Activated CD8-positive, alpha-beta memory T cell treated with anti-CD3 and anti-CD28 coated beads for 36 hours (primary cell): ENCODE data around the gene ESR2. TPM values are rescaled to one million over a fixed set of nuclear protein-coding genes. Genes with fewer than 3 reads are reported as not detected.

Experiments used
- CTCF ChIA-PET: fragments of 350-600 bp; sonication (Branson Sonifier 250); formaldehyde crosslinking; loops from one replicate; lab custom pipeline; 2021; ENCODE audit warnings: antibody characterized with exemption; lab: Charles Lee
- POLR2A ChIA-PET: fragments of 350-600 bp; sonication (Branson Sonifier 250); formaldehyde crosslinking; loops from one replicate; lab custom pipeline; 2021; ENCODE audit warnings: antibody characterized with exemption; lab: Charles Lee
- total RNA-seq, 2 experiments: library from RNA; stranded (reverse); gene quantifications; one replicate each; pipeline ENCODE4 v1.2.3, GENCODE V29; 2021

The ESR2 gene
- total RNA-seq, 2 experiments from 2014 or later, result 2.0 to 2.1 TPM

DNA sequence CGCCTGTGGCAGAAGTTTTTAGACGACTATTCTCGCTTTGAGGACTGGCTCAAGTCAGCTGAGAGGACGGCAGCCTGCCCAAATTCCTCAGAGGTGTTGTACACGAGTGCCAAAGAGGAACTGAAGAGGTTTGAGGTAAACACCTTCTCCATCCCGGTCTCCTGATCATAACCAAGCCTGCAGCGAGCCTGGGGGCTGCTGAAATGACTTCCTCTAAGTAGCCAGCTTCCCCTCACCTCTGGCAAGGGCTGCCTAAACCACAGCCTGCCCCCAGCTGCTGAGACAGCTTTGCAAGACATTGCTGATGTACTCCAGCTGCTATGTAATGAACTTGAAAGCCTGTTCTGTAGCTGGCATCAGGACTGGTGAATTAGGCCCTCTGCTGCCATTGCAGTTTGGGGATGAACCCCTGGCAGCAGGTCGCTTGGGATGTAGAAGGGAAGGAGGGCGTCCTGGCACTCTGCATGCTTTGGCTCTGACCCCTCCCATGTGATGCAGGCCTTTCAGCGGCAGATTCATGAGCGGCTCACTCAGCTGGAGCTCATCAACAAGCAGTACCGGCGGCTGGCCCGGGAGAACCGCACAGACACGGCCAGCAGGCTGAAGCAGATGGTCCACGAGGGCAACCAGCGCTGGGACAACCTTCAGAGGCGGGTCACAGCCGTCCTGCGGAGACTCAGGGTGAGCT, 84.6 kb downstream of the ESR2 start:
- POLR2A ChIA-PET, result no interaction called here
- CTCF ChIA-PET, result interaction anchor here (1.7 kb wide), 1 partner anchor 20 kb away, joined by 3 read pairs; no protein-coding TSS in a partner anchor

DNA sequence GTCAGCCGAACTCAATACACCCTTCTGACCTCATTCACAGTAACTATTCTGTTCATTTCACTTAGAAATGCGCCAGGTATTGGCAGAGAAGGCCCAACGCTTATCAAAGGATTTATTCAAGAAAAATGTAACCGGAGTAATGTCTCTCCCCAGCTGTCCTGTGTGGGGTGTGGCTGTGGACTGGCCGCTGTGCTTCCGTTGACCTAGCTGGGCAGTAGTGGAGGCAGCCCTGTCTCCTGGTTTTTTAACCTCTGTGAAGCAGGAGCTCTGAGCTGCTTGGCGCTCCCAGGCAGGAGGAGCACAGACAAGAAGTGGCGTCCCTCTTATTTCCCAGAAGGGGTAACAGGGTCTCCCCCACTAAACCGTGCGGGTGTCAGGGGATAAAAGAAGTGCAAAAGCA, 85.2 kb downstream of the ESR2 start:
- ChIA-PET POLR2A (interaction anchor here (0.5 kb wide), 1 partner anchor 109 kb away, joined by 8 read pairs; no protein-coding TSS in a partner anchor), CTCF (interaction anchor here (1.7 kb wide), 1 partner anchor 19 kb away, joined by 3 read pairs; no protein-coding TSS in a partner anchor)

DNA sequence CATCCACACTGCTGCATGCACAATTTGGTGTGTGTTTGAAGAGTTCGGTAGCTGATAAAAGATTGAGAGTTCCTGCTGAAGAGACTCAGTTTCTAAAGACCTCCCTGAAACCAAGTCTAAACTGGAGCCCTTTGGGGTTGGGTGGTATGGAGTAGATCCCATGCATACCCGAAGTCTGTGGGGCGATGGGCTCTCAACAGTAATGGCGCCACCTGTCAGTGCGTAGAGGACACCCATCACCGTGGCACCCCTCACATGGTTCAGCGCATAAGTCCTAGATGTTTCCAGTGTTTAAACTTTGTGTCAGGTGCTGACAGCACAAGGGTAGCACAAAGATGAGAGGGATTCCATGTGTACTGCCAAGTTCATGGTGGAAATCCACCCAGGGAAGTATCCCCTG, 85.9 kb downstream of the ESR2 start:
- CTCF ChIA-PET, result interaction anchor here (1.7 kb wide), 1 partner anchor 19 kb away, joined by 3 read pairs; no protein-coding TSS in a partner anchor

DNA sequence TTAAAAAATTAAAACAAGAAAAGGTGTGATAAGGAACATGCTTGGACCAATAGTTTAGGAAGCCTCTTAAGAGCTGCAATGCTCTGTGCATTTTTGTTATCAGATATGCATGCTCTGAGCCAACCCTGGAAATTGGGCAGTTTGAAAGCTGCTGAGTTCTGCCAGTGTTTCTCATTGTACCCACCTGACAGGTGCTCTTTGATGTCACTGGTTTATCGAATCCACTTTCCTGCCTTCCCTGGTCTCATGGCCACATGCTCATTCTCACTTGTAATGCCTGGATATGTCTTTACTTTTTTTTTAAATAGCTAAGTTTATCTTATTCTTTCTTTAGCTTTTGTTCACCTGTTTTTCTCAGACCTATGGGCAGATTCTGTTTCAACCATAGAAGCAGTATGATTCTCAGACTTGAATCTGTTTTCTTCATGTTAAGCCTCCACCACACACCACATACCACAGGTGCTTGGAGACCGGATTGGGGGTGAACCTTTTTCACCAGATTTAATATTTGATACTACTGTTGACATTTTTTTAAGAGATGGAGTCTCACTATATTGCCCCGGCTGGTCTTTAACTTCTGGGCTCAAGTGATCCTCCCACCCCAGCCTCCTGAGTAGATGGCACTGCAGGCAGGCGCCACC, 90.7 kb downstream of the ESR2 start:
- ChIA-PET POLR2A (no interaction called here), CTCF (no interaction called here)

More for the DNA sequence above, 85.9 kb downstream of the ESR2 start:
- POLR2A ChIA-PET, result interaction anchor here (0.5 kb wide), 1 partner anchor 110 kb away, joined by 8 read pairs; no protein-coding TSS in a partner anchor

DNA sequence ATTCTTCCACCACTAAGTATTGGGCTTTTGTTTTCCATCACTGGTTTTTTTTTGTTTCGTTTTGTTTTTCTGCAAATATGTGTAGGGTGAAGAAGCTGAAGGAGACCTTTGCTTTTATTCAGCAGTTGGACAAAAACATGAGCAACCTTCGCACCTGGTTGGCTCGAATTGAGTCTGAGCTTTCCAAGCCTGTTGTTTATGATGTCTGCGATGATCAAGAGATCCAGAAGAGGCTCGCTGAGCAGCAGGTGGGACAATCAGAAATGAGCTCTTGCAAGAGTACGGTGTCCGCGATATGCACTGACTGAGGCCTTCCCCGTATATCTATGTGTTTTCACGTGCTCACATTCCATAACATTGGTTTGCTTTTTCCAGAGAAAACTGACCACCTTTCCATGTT, 91.5 kb downstream of the ESR2 start:
- ChIA-PET CTCF (no interaction called here), POLR2A (no interaction called here)

DNA sequence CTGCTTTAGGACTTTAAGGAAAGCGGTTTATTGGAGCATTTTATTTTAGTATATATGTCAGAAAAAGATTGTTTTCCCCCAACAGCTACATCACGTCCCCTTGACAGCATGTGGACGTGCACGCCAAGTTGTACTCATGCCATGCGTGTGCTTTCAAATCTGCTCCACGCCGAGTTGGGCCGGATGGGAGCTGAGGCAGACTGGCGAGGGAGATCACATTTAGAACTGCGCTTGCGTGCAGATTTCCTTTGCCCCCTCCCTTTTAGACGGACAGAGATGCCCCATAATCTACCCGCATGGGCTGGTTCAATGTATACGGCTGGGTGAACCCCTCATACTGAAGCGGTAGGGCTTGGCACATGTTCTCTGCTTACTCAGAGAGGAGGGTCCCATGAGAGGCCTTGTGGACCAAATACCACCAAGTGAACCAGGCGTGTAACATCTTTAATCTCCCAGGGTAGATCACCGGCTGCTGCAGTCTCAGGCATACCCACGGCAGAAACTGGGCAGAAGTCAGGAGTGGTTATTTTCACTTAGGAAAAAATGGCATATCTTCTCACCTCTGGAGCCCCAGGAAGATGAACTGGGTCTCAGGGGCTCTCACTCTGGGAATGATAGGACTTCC, 92.1 kb downstream of the ESR2 start:
- ChIA-PET CTCF (no interaction called here), POLR2A (no interaction called here)

DNA sequence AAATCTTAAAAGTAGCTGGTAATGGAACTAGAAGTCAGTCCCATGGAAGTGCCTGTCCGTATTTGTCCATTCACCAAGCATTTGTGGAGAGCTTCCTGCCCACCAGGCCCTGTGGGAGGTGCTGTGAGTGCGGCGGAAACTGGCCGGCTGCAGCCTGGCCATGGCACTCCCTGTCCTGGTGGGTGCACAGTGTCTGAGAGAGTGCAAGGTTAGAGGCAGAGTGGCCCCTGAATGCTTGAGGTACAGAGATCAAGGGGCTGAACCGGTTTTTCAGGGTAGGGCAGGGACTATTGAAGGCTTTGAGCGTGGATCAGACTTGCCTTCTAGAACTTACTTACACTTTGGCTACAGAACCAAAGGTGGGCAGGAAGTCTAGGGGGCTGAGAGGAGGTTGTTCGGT, 92.9 kb downstream of the ESR2 start:
- CTCF ChIA-PET, result no interaction called here
- POLR2A ChIA-PET, result no interaction called here

GRCh38 chr14:64200170-64200569, 94.0 kb downstream of the ESR2 start:
- CTCF ChIA-PET, result interaction anchor here (0.6 kb wide), 1 partner anchor 943 kb away, joined by 4 read pairs; no protein-coding TSS in a partner anchor
- POLR2A ChIA-PET, result no interaction called here

DNA sequence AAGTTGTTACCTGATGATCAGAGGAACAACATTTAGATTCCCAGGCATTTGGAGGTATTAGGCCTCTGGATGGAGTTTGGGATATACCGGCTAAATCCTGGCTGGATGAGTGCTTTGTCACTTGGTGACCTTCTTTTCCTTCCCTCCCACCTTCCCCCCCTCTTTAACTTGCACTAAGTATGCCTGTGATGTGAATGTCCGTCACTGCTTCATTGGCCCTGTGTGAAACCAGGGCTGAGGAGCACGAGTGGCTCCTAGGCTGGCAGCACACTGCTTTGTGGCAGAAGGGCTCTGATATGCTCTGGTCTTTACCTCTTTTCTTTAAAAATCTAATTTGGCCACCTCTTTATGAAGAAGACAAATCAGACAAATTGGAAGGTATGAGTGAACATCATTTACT, 95.7 kb downstream of the ESR2 start:
- ChIA-PET POLR2A (no interaction called here), CTCF (interaction anchor here (0.6 kb wide), 1 partner anchor 778 kb away, joined by 3 read pairs; no protein-coding TSS in a partner anchor)

- CTCF ChIA-PET, result no interaction called here
Observed at GRCh38 chr14:64197996-64198395, 96.2 kb downstream of the ESR2 start.

DNA sequence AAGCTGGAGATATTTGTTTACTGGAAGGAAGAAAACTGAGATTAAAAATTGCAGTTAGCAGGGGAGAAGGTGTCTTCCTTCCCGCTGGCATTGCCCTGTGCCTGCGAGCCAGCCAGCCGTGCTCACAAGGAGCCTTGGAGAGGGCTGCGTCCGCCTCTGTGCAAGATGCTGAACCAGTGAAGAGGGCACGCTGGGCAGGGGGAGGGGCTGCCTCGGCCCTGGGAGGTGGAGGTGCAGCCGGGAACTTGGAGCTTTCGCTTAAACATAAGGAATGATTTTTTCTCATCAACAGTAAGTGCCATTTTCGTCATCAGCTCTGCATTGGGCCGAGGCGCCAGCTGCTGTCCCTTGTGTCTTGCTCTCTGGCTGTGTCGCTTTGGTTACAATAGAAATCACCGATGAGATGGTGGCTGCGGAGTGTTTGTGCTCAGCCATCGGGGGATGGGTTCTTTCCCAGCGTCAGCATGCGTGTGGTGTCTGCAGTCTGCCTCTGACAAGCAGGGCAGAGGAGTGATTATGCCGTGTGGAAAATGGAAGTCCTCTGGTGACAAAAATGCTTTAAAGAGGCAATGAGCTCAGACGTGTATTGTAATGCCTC, 97.3 kb downstream of the ESR2 start:
- CTCF ChIA-PET, result no interaction called here
- POLR2A ChIA-PET, result no interaction called here

More at GRCh38 chr14:64197996-64198395, 96.2 kb downstream of the ESR2 start:
- POLR2A ChIA-PET, result no interaction called here

DNA sequence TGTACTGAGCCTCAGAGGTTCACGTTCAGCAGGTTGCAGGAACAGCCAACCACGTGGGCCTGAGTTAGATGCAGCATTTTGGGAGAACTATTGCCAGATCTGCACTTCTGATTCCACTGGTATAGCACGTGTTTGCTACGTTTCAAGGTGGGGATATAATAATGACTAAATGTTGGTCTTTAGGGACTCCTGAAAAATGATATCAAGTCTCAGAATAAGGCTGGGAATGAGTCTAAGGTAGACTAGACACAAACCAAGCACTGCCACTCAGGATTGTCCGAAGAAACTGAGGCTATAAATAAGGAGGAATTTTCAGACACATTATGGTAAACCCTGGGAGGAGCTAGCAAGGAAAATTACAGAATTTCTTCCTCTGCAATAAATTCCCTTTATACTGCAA, 98.1 kb downstream of the ESR2 start:
- CTCF ChIA-PET, result no interaction called here
- POLR2A ChIA-PET, result no interaction called here

- ChIA-PET CTCF (no interaction called here), POLR2A (no interaction called here)
Observed at GRCh38 chr14:64195199-64195598, 99.0 kb downstream of the ESR2 start.

GRCh38 chr14:64194404-64194803, 99.8 kb downstream of the ESR2 start:
- POLR2A ChIA-PET, result no interaction called here
- CTCF ChIA-PET, result no interaction called here

GRCh38 chr14:64193821-64194220, 100.3 kb downstream of the ESR2 start:
- ChIA-PET POLR2A (no interaction called here), CTCF (no interaction called here)

DNA sequence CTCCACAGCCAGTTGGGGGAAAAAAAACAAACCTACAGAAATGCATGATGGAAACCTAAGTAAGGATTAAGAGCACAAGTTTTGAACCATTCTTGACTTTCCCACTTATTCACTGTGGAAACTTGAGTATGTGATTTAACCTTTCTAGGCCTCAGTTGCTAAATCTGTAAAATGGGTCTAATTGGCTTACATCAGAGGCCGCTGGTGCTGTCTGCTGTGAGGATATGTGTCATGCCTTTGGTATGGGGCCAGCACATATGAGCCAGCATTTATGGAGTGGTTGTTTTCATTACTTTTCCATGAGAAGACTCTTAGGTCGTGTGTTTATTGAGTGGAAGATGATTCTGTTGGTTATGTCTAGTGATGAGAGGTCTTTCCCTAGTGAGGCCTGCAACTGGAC, 102.4 kb downstream of the ESR2 start:
- ChIA-PET CTCF (no interaction called here), POLR2A (no interaction called here)

DNA sequence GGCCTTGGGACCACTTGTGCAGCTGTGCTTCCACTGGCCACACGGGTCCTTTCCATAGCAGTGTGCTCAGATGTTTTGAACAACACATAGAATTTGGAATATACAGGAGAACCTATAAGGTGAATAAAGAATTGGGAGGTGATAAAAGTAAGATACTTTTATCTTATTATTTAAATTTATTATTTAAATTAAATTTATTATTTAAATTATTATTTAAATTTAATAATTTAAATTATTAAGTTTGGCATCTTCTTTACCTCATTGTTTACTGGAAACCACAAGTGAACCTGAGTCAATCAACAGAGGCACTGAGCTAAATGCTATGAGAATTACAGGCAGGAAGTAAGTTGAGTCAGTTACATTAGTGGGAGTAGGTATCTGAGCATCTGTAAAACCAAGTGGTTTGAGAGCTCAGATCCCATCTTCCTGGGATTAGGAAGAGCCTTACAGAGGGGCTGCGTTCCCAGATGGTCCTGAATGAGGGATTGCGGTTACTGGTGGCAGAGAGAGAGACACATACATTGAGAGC, 103.1 kb downstream of the ESR2 start:
- ChIA-PET CTCF (no interaction called here), POLR2A (interaction anchor here (0.6 kb wide), 1 partner anchor 230 kb away, joined by 5 read pairs; no protein-coding TSS in a partner anchor)

DNA sequence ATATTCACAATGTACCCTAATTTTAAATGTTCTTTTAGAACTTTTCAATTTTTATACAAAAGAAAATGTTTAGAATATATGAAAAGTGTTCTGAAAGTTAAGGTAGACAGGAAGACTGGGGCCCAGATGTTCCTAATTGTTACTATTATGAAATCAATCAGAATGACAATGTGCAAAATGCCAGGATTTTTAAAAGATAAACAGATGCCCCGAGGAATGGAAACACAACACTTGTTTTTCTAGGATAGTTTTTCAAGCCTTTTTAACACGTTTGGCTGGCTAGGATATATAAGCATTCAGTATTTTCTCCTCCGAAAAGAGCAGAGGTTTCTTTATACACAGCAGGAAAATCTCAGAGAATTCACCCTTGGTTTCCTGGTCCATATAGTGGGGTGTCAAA, 106.8 kb downstream of the ESR2 start:
- POLR2A ChIA-PET, result no interaction called here
- CTCF ChIA-PET, result no interaction called here

- ChIA-PET POLR2A (no interaction called here), CTCF (no interaction called here)
Observed at GRCh38 chr14:64186231-64187129, 107.7 kb downstream of the ESR2 start.
